K562 (cell line): ENCODE results near the gene SIGLEC9. TPM values are rescaled to one million over a fixed set of nuclear protein-coding genes. Genes with fewer than 3 reads are reported as not detected.

Experiments
- ATAC-seq: fragments of 200-7000 bp; cut with Tn5 transposase; 3 replicates; pipeline ENCODE4 v1.9.1; 2020; ENCODE audit warnings: moderate library complexity
- BruUV-seq: library from RNA; stranded (reverse); fragments of 400-500 nt; replicated peaks from 2 replicates; lab custom pipeline; 2021; lab: Mats Ljungman, UMichigan
- CTCF ChIA-PET: fragments of 300-600 bp; formaldehyde crosslinking; extraction: SDS; loops from one replicate; lab custom pipeline; 2021; ENCODE audit warnings: low intra/inter-chr PET ratio; lab: Yijun Ruan, JAX
- POLR2A ChIA-PET: fragments of 300-600, 350-650 bp; sonication (Branson Sonifier 250); formaldehyde crosslinking; extraction: SDS; loops from one replicate; lab custom pipeline; 2021; ENCODE audit warnings: antibody characterized with exemption, inconsistent platforms; lab: Yijun Ruan, JAX
- DNase-seq, 4 experiments: peaks; one replicate each; pipeline versions ENCODE4 v3.0.0 to v3.0.0-alpha.2; 2011 to 2018; ENCODE audit warnings: low spot score in 3 of 4, mixed read lengths in 3 of 4; ENCODE audit errors: extremely low read depth in 1 of 4
- FAIRE-seq: peaks from 2 replicates; lab custom pipeline; 2011; peaks lifted over from hg19 to GRCh38; lab: Jason Lieb, UNC
- H2AFZ ChIP-seq: 2 replicates; pipeline ENCODE4 v1.6.0; 2011; ENCODE audit warnings: low read depth, low read length, control low read depth, inconsistent platforms
- H3K27ac ChIP-seq: fragments of 200-600 bp; 3 replicates; pipeline ENCODE4 v1.8.0; 2011; ENCODE audit warnings: low read depth, mild to moderate bottlenecking, control low read depth, inconsistent platforms, low read length, moderate library complexity, mixed read lengths; ENCODE audit errors: extremely low read depth
- H3K27me3 ChIP-seq, 2 experiments: fragments of 300-600 bp in 1 of 2; 2 replicates in 1 of 2; 3 replicates in 1 of 2; pipeline versions ENCODE4 v1.6.0 to v1.8.0; 2011; ENCODE audit warnings: inconsistent platforms in 2 of 2, low read length in 2 of 2, mild to moderate bottlenecking in 1 of 2, mixed read lengths in 1 of 2, moderate library complexity in 1 of 2; ENCODE audit not compliant: control insufficient read depth in 2 of 2, insufficient read depth in 2 of 2
- H3K36me3 ChIP-seq: fragments of 300-600 bp; 3 replicates; pipeline ENCODE4 v1.8.0; 2011; ENCODE audit warnings: mild to moderate bottlenecking, low read length, inconsistent platforms; ENCODE audit not compliant: control insufficient read depth, insufficient read depth
- H3K4me1 ChIP-seq, 2 experiments: fragments of 200-600 bp in 1 of 2; replicated peaks in 1 of 2; 2 replicates in 1 of 2; 3 replicates in 1 of 2; pipeline versions ENCODE4 v1.5.1 to v1.8.0; 2011; ENCODE audit warnings: inconsistent platforms in 2 of 2, low read length in 2 of 2, mild to moderate bottlenecking in 1 of 2, mixed read lengths in 1 of 2, moderate library complexity in 1 of 2; ENCODE audit not compliant: control insufficient read depth in 2 of 2, insufficient read depth in 2 of 2
- H3K4me2 ChIP-seq: 2 replicates; pipeline ENCODE4 v1.6.1; 2011; ENCODE audit warnings: low read length, control low read depth, inconsistent platforms, mixed read lengths; ENCODE audit not compliant: insufficient read depth
- H3K4me3 ChIP-seq: fragments of 200-600 bp; sonication (generic), shearing (Covaris generic); 2 replicates; pipeline ENCODE4 v1.5.1; 2016; ENCODE audit warnings: control low read depth, inconsistent platforms
- H3K79me2 ChIP-seq: fragments of 200-600 bp; 3 replicates; pipeline ENCODE4 v1.8.0; 2011; ENCODE audit warnings: low read length, inconsistent platforms; ENCODE audit not compliant: control insufficient read depth, insufficient read depth
- H3K9ac ChIP-seq, 2 experiments: 2 replicates each; pipeline versions ENCODE4 v1.6.0 to v1.6.1; 2011; ENCODE audit warnings: low read depth in 2 of 2, low read length in 2 of 2, control low read depth in 1 of 2, inconsistent platforms in 1 of 2, mild to moderate bottlenecking in 1 of 2, mixed read lengths in 1 of 2; ENCODE audit not compliant: insufficient read depth in 1 of 2
- H3K9me1 ChIP-seq: one replicate; pipeline ENCODE4 v1.6.0; 2011; ENCODE audit warnings: inconsistent platforms, mild to moderate bottlenecking, low read length, moderate library complexity; ENCODE audit not compliant: control insufficient read depth, insufficient read depth
- H3K9me3 ChIP-seq: replicated peaks from 2 replicates; pipeline ENCODE4 v1.5.1; 2011; ENCODE audit warnings: low read depth, low read length, inconsistent platforms; ENCODE audit not compliant: control insufficient read depth, insufficient read depth
- H4K20me1 ChIP-seq: replicated peaks from 2 replicates; pipeline ENCODE4 v1.6.1; 2011; ENCODE audit warnings: low read length, inconsistent platforms, mixed read lengths; ENCODE audit not compliant: control insufficient read depth, insufficient read depth
- CEBPB ChIP-seq: fragments of 450-650 bp; IDR thresholded peaks from 2 replicates; pipeline ENCODE4 v1.6.1; 2016; ENCODE audit warnings: missing genetic modification characterization, missing compliant biosample characterization
- CEBPG ChIP-seq, 3 experiments: fragments of 200-800 bp in 1 of 3; sonication (Bioruptor generic) in 1 of 3; sonication (generic) in 1 of 3; formaldehyde crosslinking in 1 of 3; IDR thresholded peaks in 2 of 3; conservative IDR thresholded peaks in 1 of 3; 2 replicates each; pipeline versions ENCODE4 v1.6.1 to v1.8.0; 2016 to 2022; ENCODE audit warnings: missing compliant biosample characterization in 2 of 3, missing genetic modification characterization in 2 of 3, mild to moderate bottlenecking in 1 of 3, missing genetic modification reagents in 1 of 3
- GABPA ChIP-seq: fragments of 200-800 bp; sonication (Bioruptor generic); conservative IDR thresholded peaks from 2 replicates; pipeline ENCODE4 v1.6.1; 2016; ENCODE audit warnings: low read depth, missing genetic modification characterization, missing compliant biosample characterization
- GTF2E2 ChIP-seq: fragments of 200-800 bp; sonication (Bioruptor generic); IDR thresholded peaks from 2 replicates; pipeline ENCODE4 v1.6.1; 2016; ENCODE audit warnings: missing genetic modification characterization, missing compliant biosample characterization
- PPARD ChIP-seq: fragments of 250-450 bp; sonication (Bioruptor Pico); IDR thresholded peaks from 2 replicates; pipeline ENCODE4 v1.8.0; 2022; ENCODE audit warnings: inconsistent platforms, mild to moderate bottlenecking, moderate library complexity
- ZFPM2 ChIP-seq: fragments of 250-450 bp; sonication (Bioruptor Pico); IDR thresholded peaks from 2 replicates; pipeline ENCODE4 v1.5.1; 2022; ENCODE audit warnings: mild to moderate bottlenecking
- ZNF589 ChIP-seq: fragments of 200-800 bp; sonication (Bioruptor generic); IDR thresholded peaks from 2 replicates; pipeline ENCODE4 v1.6.1; 2016; ENCODE audit warnings: low read depth, missing genetic modification characterization, missing compliant biosample characterization
- ZNF785 ChIP-seq: fragments of 250-450 bp; sonication (Bioruptor Pico); IDR thresholded peaks from 2 replicates; pipeline ENCODE4 v1.4.0; 2020; ENCODE audit warnings: mild to moderate bottlenecking
- WGBS: fragments of 100-300 bp; shearing (Covaris generic); methylation state at CpG from one replicate; pipeline ENCODE4 v1.1.6; 2016; ENCODE audit warnings: low coverage, mixed read lengths; ENCODE audit not compliant: insufficient coverage; ENCODE audit errors: missing lambda C conversion rate; 5-methylcytosine and 5-hydroxymethylcytosine counted together
- in situ Hi-C: fragments of 300-500 bp; cut with MboI; formaldehyde crosslinking; loops from 4 replicates; pipeline ENCODE4 v1.15.0; 2018; ENCODE audit warnings: inconsistent platforms, mixed read lengths
- intact Hi-C: fragments of 100-400 bp; cut with micrococcal nuclease; formaldehyde crosslinking; loops from 2 replicates; pipeline ENCODE4 v1.14.2; 2022
- polyA plus RNA-seq, 8 experiments: library from polyadenylated mRNA; depleted of rRNA in 4 of 8; stranded (reverse) in 5 of 8; unstranded in 3 of 8; fragments of >200 nt; fragmentation: Nextera tagmentation in 2 of 8; fragmentation: Illumina TruSeq in 1 of 8; extraction: Ambion mirVana in 2 of 8; extraction: Trizol in 1 of 8; gene quantifications; 2 replicates each; pipeline versions ENCODE4 v1.2.1 to v1.2.3, GENCODE V29; 2011 to 2014; ENCODE audit warnings: inconsistent platforms in 1 of 8, missing spikeins in 1 of 8
- total RNA-seq, 7 experiments: library from RNA; depleted of rRNA in 6 of 7; stranded (reverse); fragments of >200 nt in 6 of 7; fragmentation: Illumina TruSeq in 2 of 7; extraction: Trizol in 2 of 7; gene quantifications; 2 replicates each; pipeline versions ENCODE4 v1.2.1 to v1.2.3, GENCODE V29; 2011 to 2021; ENCODE audit warnings: low replicate concordance in 1 of 7
- TF ChIP-seq, protein P1 (sequence below), 2 experiments: fragments of 450-650 bp in 1 of 2; sonication (generic) in 1 of 2; formaldehyde crosslinking in 1 of 2; IDR thresholded peaks; 2 replicates each; pipeline versions ENCODE4 v1.7.1 to v1.9.0; 2016 to 2022; ENCODE audit warnings: inconsistent platforms in 1 of 2, mild to moderate bottlenecking in 1 of 2, missing genetic modification reagents in 1 of 2

SIGLEC9 gene
- total and polyA plus RNA-seq, 9 of the 15 experiments (the other 6 are each of a cell fraction or from before 2014, with no cell fraction given), result 0.09 to 0.34 (median 0.22) TPM; not detected in 4

DNA sequence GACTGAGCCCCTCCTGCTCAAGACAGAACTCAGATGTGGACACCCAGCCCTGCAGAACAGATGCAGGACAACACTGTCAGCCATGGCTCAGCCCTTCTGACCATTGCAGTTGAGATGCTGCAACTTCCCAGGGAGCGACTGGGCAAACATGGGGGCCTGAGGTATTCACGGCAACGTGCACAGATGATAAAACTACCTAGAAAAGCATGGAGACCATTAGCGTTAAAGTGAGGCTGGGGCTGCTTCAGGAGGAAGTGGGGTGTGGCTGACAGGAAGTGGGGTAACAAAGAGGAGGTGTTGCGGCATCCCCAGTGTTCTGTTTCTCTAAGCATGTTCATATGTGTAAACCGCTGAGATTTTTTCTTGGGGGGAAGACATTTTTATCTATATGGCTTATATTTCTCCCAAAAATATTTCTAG lies 1.3 kb upstream of the SIGLEC9 start:
- Histone ChIP-seq H3K36me3 (no peaks in the 10 kb centered on the region), H3K9me1 (no peaks in the 10 kb centered on the region), H3K9ac (no peak overlapping the region), H3K9me3 (no peaks in the 10 kb centered on the region), H3K79me2 (no peaks in the 10 kb centered on the region), H3K27me3 (peaks cover 3 to 34% of the 10 kb centered on the region in 2 experiments; a peak in 3 of 5 replicates), H3K27ac (no peak overlapping the region), H3K4me1 (peaks cover 30 to 33% of the 10 kb centered on the region in 2 experiments), H4K20me1 (no peaks in the 10 kb centered on the region), H3K4me2 (no peak overlapping the region), H3K4me3 (no peak overlapping the region), H2AFZ (no peak overlapping the region)
- DNase-seq, result no peak
- no peak for FAIRE-seq
- in situ Hi-C loops (no loop called here), intact Hi-C loops (no loop called here)
- CTCF ChIA-PET, result no interaction called here
- 21% methylated on average over 6 of the region's 6 CpGs for WGBS
- no TSS peak for BruUV-seq
- POLR2A ChIA-PET, result no interaction called here
- TF ChIP-seq GTF2E2 (tag) (0 out of 2 replicates have a peak, but pooled peaks have one; percentile 23), ZNF785 (CRISPR knock-in tag) (no peak), PPARD (CRISPR knock-in tag) (no peak), CEBPG (CRISPR knock-in tag; IDR thresholded peaks at IDR 0.05) (no peak), CEBPG (tag; conservative IDR thresholded peaks at IDR 0.05 in 1 of 2, IDR thresholded peaks at IDR 0.05 in 1 of 2) (peak; percentile 82 to 84), CEBPB (tag) (peak; percentile 67), ZFPM2 (CRISPR knock-in tag) (no peak), ZNF589 (CRISPR knock-in tag) (0 out of 2 replicates have a peak, but pooled peaks have one; percentile 46), GABPA (peak; percentile 71)
- TF ChIP-seq, protein P1, sequence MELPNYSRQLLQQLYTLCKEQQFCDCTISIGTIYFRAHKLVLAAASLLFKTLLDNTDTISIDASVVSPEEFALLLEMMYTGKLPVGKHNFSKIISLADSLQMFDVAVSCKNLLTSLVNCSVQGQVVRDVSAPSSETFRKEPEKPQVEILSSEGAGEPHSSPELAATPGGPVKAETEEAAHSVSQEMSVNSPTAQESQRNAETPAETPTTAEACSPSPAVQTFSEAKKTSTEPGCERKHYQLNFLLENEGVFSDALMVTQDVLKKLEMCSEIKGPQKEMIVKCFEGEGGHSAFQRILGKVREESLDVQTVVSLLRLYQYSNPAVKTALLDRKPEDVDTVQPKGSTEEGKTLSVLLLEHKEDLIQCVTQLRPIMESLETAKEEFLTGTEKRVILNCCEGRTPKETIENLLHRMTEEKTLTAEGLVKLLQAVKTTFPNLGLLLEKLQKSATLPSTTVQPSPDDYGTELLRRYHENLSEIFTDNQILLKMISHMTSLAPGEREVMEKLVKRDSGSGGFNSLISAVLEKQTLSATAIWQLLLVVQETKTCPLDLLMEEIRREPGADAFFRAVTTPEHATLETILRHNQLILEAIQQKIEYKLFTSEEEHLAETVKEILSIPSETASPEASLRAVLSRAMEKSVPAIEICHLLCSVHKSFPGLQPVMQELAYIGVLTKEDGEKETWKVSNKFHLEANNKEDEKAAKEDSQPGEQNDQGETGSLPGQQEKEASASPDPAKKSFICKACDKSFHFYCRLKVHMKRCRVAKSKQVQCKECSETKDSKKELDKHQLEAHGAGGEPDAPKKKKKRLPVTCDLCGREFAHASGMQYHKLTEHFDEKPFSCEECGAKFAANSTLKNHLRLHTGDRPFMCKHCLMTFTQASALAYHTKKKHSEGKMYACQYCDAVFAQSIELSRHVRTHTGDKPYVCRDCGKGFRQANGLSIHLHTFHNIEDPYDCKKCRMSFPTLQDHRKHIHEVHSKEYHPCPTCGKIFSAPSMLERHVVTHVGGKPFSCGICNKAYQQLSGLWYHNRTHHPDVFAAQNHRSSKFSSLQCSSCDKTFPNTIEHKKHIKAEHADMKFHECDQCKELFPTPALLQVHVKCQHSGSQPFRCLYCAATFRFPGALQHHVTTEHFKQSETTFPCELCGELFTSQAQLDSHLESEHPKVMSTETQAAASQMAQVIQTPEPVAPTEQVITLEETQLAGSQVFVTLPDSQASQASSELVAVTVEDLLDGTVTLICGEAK (IDR thresholded peaks at IDR 0.05), result 0 out of 2 replicates have a peak, but pooled peaks have one; percentile 15
- TF ChIP-seq, protein P1 (CRISPR knock-in tag; IDR thresholded peaks at IDR 0.05), result no peak
- no peak for ATAC-seq
